GM12874 (cell line): ENCODE measurements around the gene CEMIP2.

Experiments used
- CTCF ChIP-seq: IDR thresholded peaks from 2 replicates; pipeline ENCODE4 v1.5.1; 2011; ENCODE audit warnings: low read depth, mild to moderate bottlenecking, control low read depth, low read length, moderate library complexity; ENCODE audit not compliant: insufficient read depth

Gene CEMIP2

GRCh38 chr9:71681708-71682272 is 86.5 kb downstream of the CEMIP2 start:
- TF ChIP-seq CTCF: no peak

- TF ChIP-seq CTCF: no peak
Measured at GRCh38 chr9:71681104-71681707, 87.1 kb downstream of the CEMIP2 start.

- TF ChIP-seq CTCF: no peak
Measured at GRCh38 chr9:71680189-71680980, 87.9 kb downstream of the CEMIP2 start.

- TF ChIP-seq CTCF: no peak
Measured at GRCh38 chr9:71678999-71679398, 89.3 kb downstream of the CEMIP2 start.

GRCh38 chr9:71677209-71677608 is 91.1 kb downstream of the CEMIP2 start:
- no peak for TF ChIP-seq CTCF

GRCh38 chr9:71676460-71676859 is 91.9 kb downstream of the CEMIP2 start:
- TF ChIP-seq CTCF: no peak

- TF ChIP-seq CTCF: no peak
Measured at GRCh38 chr9:71675857-71676165, 92.5 kb downstream of the CEMIP2 start.
